Nucleus accumbens (tissue), 56 donors: ENCODE measurements around the gene YIPF3.
"Not testable (repeated sequence)": the region's sequence is repeated elsewhere in the genome, so short reads cannot be mapped to it uniquely, and the experiment has no call there.

ENCODE experiments used
- DNase-seq, 56 donors: peaks; one replicate each; lab custom pipeline; 2025; lab: John Stamatoyannopoulos, UW

The YIPF3 gene

GRCh38 chr6:43516697-43517504 lies at the start of gene YIPF3, which contains the start of gene POLR1C:
Gene YIPF3, minus strand, starts transcription at chr6:43516926. Its CDS starts 119 bp downstream, at chr6:43516807.
Gene POLR1C, plus strand, starts transcription at chr6:43517089. Its CDS starts 21 bp downstream, at chr6:43517110.
- peak; percentile 53 to 99 (median 94) for DNase-seq

GRCh38 chr6:43559328-43559727 lies 42.6 kb upstream of the YIPF3 start:
- no peak for DNase-seq

DNA sequence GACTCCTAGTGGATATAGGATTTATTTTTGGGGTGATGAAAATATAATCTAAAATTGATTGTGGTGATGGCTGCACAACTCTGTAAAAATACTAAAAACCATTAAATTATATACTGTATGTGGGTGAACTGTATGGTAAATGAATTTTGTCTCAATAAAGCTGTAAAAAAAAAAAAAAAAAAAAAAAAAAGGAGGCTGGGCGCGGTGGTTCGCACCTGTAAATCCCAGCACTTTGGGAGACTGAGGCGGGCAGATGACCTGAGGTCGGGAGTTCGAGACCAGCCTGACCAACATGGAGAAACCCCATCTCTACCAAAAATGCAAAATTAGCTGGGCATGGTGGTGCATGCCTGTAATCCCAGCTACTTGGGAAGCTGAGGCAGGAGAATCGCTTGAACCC lies 40.9 kb upstream of the YIPF3 start:
- DNase-seq, result not testable (repeated sequence)

GRCh38 chr6:43547222-43547621 lies 30.5 kb upstream of the YIPF3 start:
- no peak for DNase-seq

DNA sequence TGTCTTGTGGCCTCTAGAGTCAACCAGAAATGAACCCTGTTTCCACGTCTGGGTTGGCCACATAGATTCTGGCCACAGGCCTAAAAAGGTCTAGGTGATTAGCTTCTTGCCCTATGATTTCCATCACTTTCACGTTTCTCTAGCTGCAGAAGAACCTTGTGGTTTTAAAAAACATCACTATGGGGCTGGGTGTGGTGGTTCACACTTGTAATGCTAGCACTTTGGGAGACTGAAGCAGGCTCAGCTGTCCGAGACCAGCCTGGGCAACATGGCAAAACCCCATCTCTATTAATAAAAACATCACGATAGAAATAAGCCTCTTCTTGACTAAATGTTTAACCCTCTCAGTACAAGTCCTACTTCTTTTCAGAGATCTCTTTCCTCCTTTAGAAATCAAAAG lies 27.7 kb upstream of the YIPF3 start:
- no peak for DNase-seq

DNA sequence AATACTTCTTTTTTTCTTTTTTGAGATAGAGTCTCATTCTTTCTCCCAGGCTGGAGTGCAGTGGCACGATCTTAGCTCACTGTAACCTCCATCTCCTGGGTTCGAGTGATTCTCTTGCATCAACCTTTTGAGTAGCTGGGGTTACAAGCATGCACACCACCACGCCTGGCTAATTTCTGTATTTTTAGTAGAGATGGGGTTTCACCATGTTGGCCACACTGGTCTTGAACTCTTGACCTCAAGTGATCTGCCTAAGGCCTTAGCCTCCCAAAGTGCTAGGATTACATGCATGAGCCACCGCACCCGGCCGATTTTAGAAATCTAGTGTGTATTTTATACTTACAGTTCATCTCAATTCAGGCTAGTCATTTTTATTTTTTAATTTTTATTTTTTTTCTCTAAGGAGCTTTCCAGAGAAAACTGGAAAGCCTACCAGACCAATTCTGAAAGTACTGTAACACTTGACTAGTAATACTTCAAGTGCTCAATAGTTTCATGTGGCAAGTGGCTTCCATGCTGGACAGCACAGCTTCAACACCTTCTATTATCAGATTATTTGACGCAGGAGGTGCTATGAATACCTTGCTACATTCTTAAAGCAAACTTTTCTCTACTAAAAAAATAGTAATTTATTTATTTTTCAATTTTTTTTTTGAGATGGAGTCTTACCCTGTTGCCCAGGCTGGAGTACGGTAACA lies 25.2 kb upstream of the YIPF3 start:
- no peak for DNase-seq

DNA sequence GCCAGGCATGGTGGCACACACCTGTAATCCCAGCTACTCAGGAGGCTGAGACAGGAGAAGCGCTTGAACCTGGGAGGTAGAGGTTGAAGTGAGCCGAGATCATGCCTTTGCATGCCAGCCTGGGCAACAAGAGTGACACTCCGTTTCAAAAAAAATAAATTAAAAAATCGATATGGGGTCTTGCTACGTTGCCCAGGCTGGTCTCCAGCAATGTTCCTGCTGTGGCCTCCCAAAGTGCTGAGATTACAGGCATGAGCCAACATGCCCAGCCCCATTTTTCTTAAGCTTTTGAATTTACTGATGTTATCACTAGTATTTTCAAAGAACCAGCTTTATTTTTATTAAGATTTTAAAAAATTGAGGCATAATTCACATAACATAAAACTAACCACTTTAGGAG lies 23.8 kb upstream of the YIPF3 start:
- no peak for DNase-seq

DNA sequence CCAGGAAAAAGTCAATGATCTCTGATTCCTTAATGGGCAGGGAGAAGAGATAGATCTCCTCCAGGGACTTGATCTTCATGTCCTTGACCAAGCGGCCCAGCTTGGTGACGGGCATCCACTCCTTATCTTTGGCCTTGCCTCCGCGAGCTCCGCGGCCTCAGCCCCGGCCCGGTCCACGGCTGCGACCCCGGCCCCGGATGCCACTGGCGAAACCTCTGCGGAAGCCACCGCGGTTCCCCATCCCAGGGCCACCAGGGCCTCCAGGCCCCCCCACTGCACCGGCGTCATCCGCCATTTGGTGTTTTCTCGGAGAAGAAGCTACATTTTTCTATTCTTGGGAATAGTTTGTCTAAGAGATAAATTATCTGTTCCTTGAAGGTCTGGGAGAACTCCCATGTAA lies 22.7 kb upstream of the YIPF3 start:
- not testable (repeated sequence) for DNase-seq

DNA sequence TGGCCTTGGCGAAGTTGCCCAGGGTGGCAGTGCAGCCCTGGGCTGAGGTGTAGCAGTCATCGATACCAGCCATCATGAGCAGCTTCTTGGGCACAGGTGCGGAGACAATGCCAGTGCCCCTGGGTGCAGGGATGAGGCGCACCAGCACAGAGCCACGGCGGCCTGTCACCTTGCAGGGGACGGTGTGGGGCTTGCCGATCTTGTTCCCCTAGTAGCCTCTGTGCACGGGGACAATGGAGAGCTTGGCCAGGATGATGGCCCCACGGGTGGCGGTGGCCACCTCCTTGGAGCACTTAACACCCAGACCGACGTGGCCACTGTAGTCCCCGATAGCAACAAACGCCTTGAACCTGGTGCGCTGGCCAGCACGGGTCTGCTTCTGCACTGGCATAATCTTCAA lies 22.3 kb upstream of the YIPF3 start:
- DNase-seq, result not testable (repeated sequence)

DNA sequence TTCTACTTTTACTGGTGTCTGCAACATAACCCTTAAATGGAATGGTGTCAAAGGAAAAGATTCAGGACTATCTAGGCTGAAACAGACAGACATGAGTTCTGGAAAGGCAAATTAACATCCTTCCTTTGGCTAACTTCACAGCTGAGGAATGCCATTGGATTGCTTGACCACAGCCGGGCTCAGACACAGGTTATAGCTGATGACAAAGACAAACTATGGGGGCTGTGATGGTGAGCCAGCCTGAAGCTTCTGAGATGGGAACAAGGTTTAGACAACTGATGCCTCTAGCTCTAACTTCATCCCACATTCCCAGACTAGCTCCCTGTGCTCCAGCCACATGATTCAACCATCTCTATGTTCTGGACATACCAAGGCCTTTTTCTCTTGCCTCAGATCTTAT lies 15.5 kb upstream of the YIPF3 start:
- no peak for DNase-seq

DNA sequence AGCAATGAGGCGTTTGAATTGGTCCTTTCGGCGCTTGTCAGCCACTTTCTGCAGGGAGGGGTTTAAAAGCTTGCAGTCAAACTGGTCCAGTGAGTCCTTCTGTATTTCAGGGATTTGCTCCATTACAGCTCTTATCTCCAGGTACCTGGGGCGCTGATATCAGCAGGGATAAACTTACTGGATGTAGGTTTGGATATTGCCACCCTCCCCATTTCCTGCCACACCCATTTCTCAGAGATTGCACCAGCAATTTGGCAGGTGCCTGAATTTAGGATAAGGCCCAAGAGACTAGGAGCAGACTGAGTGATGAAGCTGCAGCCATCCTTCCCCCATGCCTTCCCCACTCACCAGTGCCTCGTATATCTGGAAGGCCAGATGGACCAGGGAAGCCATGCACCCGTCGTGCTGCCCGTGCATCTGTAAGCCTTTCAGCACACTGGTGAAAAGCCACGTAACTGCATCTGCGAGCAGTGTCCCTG lies 7.8 kb upstream of the YIPF3 start:
- no peak for DNase-seq

GRCh38 chr6:43523284-43523683 lies 6.6 kb upstream of the YIPF3 start:
- DNase-seq, result no peak

GRCh38 chr6:43522547-43523261 lies 6.0 kb upstream of the YIPF3 start:
- no peak for DNase-seq

- DNase-seq, result no peak
Measured at GRCh38 chr6:43521836-43522235, 5.1 kb upstream of the YIPF3 start.

DNA sequence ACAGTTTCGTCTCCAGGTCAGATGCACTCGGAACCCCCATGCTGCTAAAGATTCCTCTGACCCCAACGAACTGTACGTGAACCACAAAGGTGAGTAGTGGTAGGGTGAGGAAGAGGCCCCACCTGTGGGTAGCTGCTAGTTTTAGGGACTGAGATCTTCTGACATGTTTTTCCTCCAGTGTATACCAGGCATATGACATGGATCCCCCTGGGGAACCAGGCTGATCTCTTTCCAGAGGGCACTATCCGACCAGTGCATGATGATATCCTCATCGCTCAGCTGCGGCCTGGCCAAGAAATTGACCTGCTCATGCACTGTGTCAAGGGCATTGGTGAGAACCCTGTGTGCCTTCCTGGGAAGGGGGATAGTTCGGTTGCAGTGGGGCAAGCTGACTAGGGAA lies 3.4 kb upstream of the YIPF3 start:
- DNase-seq, result no peak

GRCh38 chr6:43517505-43518357 lies 1.0 kb upstream of the YIPF3 start:
- DNase-seq, result no peak

DNA sequence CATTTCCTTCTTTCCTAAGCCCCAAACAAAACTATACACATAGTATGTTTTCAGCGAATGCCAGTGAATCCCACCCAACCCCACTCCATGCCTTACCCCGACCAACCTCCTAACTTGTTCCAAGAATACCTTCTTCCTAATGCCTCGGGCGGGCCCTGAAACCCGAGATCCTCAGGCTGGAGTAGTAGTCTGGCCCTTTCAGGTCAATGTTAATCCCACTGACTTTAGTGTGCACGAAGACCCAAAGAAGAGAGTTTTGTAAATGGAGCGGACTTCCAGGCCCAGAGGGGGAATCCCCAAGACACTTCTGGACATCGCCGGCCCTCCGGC lies 394 bp downstream of the YIPF3 start:
- DNase-seq, result no peak

DNA sequence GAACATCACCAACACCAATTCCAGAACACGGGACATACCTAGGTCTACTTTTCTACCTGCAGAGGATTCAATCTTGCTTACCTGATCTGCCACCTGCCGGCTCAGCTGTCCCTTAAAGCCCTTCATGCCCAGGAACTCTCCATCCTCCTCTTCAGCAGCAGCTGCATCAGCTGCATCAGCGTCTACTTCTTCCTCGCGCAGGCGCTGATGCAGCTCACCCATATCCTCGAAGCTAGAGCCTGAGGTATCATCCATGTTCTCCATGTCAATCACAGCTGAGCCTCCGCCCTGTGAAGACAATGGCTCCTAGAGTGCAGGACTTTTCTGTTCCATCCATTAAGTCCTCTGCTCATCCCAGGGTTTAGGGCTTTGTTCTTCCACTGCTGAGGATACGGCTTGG lies 918 bp downstream of the YIPF3 start:
- DNase-seq, result no peak

DNA sequence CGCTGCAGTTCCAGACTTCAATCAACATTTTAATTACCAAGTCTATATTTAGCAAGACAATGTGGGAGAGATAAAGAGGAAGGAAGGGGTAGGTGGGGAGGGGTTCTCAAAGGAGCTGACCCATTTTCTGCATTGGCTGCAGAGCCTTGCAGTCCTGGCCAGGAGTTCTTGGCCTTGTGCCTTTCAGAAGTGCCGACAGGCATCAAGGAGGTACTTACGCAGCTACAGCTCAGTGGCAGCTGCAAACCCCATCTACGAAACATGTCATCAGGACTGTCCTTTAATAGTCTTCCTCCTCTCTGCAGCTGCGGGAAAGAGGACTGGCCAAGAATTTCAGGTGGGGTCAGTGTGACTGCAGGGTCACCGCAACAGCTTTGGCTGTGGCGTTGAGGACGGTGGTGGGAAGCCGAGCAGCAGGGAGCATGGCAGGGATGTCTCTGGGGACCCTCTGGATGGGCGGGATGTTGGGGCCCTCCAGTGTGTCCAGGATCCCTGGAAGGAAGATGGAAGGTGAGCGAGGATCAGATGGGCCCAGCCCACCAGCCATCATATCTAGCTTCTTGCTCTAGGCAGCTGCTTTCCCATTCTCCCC lies 4.8 kb downstream of the YIPF3 start:
- peak in 1 of 56 donors; percentile 20 for DNase-seq

DNA sequence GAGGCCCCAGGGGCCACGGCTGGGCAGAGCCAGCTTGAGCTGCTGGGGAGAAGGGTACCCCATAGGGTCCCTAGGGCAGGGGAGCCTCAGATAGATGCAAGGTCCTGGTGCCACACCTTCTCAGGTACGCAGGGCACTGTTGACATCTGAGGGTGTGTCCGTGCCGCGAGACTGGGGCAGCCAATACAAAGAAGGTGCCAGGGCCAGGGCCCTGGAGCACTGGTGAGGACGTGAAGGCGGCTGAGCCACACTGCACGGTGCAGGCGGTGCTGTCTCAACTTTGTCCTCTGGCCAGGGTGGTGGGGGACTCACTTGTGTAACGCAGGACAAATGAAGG lies 5.9 kb downstream of the YIPF3 start:
- DNase-seq, result peak in 1 of 56 donors; percentile 48
